Liver (tissue), 3 donors: ENCODE measurements around the gene ATP11C.

Source experiments
- ATF3 ChIP-seq: IDR thresholded peaks from 2 replicates; pipeline ENCODE4 v1.6.1; 2016; ENCODE audit warnings: antibody characterized with exemption
- CTCF ChIP-seq: fragments of 150-350 bp; IDR thresholded peaks from 2 replicates; pipeline ENCODE4 v1.5.1; 2017; ENCODE audit warnings: improper control_type of control experiment, low read depth, low read length; ENCODE audit not compliant: missing input control
- HNF4A ChIP-seq, 2 donors: conservative IDR thresholded peaks; 2 replicates each; pipeline ENCODE4 v1.6.1; 2016; ENCODE audit warnings: antibody characterized with exemption in 2 of 2, mild to moderate bottlenecking in 2 of 2
- ZBTB33 ChIP-seq: IDR thresholded peaks from 2 replicates; pipeline ENCODE4 v1.6.1; 2016; ENCODE audit warnings: antibody characterized with exemption
- donor health status: healthy.
- donor health status: healthy.

GRCh38 chrX:139724626-139725025 is 208.2 kb downstream of the ATP11C start:
- TF ChIP-seq CTCF (no peak), HNF4A (conservative IDR thresholded peaks at IDR 0.05) (no peak), ZBTB33 (no peak), ATF3 (no peak)
